KOPT-K1 (cell line): ENCODE measurements around the gene KCNQ1.

ENCODE experiments used
- H3K27ac ChIP-seq: fragments of 200-600 bp; sonication (generic); 2 replicates; pipeline ENCODE4 v1.5.1; 2016; ENCODE audit warnings: antibody characterized with exemption, mild to moderate bottlenecking, low read depth, low read length; ENCODE audit not compliant: poor library complexity, severe bottlenecking
- H3K36me3 ChIP-seq: fragments of 200-600 bp; sonication (generic); 2 replicates; pipeline ENCODE4 v1.5.1; 2017; ENCODE audit warnings: antibody characterized with exemption, mild to moderate bottlenecking, low read length, moderate library complexity; ENCODE audit not compliant: insufficient read depth
- H3K9me3 ChIP-seq: fragments of 200-600 bp; sonication (generic); 2 replicates; pipeline ENCODE4 v1.5.1; 2017; ENCODE audit warnings: antibody characterized with exemption, low read length, mild to moderate bottlenecking; ENCODE audit not compliant: insufficient read depth, poor library complexity, severe bottlenecking

Gene KCNQ1

GRCh38 chr11:2813968-2814367, 369.2 kb downstream of the KCNQ1 start:
- Histone ChIP-seq H3K9me3 (peaks cover 53% of the 10 kb centered on the region), H3K27ac (no peak overlapping the region)

GRCh38 chr11:2814751-2815150, 369.9 kb downstream of the KCNQ1 start:
- no peak overlapping the region for H3K27ac ChIP-seq
- peaks cover 57% of the 10 kb centered on the region for H3K9me3 ChIP-seq
- H3K36me3 ChIP-seq: no peaks in the 10 kb centered on the region

More at GRCh38 chr11:2813968-2814367, 369.2 kb downstream of the KCNQ1 start:
- H3K36me3 ChIP-seq: no peaks in the 10 kb centered on the region

- Histone ChIP-seq H3K27ac (no peak overlapping the region), H3K36me3 (no peaks in the 10 kb centered on the region), H3K9me3 (peaks cover 54% of the 10 kb centered on the region)
Measured at GRCh38 chr11:2815762-2816496, 371.1 kb downstream of the KCNQ1 start.

- H3K36me3 ChIP-seq: no peaks in the 10 kb centered on the region
- no peak overlapping the region for H3K27ac ChIP-seq
- peaks cover 54% of the 10 kb centered on the region for H3K9me3 ChIP-seq
Measured at GRCh38 chr11:2816523-2816922, 371.7 kb downstream of the KCNQ1 start.

- Histone ChIP-seq H3K9me3 (peaks cover 57% of the 10 kb centered on the region), H3K36me3 (no peaks in the 10 kb centered on the region), H3K27ac (no peak overlapping the region)
Measured at GRCh38 chr11:2816941-2817421, 372.2 kb downstream of the KCNQ1 start.

GRCh38 chr11:2817431-2817830, 372.6 kb downstream of the KCNQ1 start:
- Histone ChIP-seq H3K27ac (no peak overlapping the region), H3K36me3 (no peaks in the 10 kb centered on the region), H3K9me3 (peaks cover 62% of the 10 kb centered on the region)

- Histone ChIP-seq H3K36me3 (no peaks in the 10 kb centered on the region), H3K9me3 (peaks cover 68% of the 10 kb centered on the region), H3K27ac (no peak overlapping the region)
Measured at GRCh38 chr11:2818021-2818420, 373.2 kb downstream of the KCNQ1 start.

GRCh38 chr11:2818503-2818902, 373.7 kb downstream of the KCNQ1 start:
- no peak overlapping the region for H3K27ac ChIP-seq
- peaks cover 72% of the 10 kb centered on the region for H3K9me3 ChIP-seq
- no peaks in the 10 kb centered on the region for H3K36me3 ChIP-seq

- H3K9me3 ChIP-seq: peaks cover 80% of the 10 kb centered on the region
- H3K36me3 ChIP-seq: no peaks in the 10 kb centered on the region
- H3K27ac ChIP-seq: no peak overlapping the region
Measured at GRCh38 chr11:2819316-2819715, 374.5 kb downstream of the KCNQ1 start.

GRCh38 chr11:2820976-2821375, 376.2 kb downstream of the KCNQ1 start:
- H3K36me3 ChIP-seq: no peaks in the 10 kb centered on the region
- peaks cover 86% of the 10 kb centered on the region for H3K9me3 ChIP-seq
- no peak overlapping the region for H3K27ac ChIP-seq

GRCh38 chr11:2821891-2822290, 377.1 kb downstream of the KCNQ1 start:
- Histone ChIP-seq H3K9me3 (peaks cover 82% of the 10 kb centered on the region), H3K27ac (no peak overlapping the region), H3K36me3 (no peaks in the 10 kb centered on the region)

- H3K27ac ChIP-seq: no peak overlapping the region
- H3K9me3 ChIP-seq: peaks cover 69% of the 10 kb centered on the region
Measured at GRCh38 chr11:2824851-2825250, 380.0 kb downstream of the KCNQ1 start.

GRCh38 chr11:2825261-2825888, 380.6 kb downstream of the KCNQ1 start:
- Histone ChIP-seq H3K9me3 (peaks cover 67% of the 10 kb centered on the region), H3K36me3 (no peaks in the 10 kb centered on the region), H3K27ac (no peak overlapping the region)

More at GRCh38 chr11:2824851-2825250, 380.0 kb downstream of the KCNQ1 start:
- H3K36me3 ChIP-seq: no peaks in the 10 kb centered on the region

- peaks cover 61% of the 10 kb centered on the region for H3K9me3 ChIP-seq
- H3K27ac ChIP-seq: no peak overlapping the region
- H3K36me3 ChIP-seq: no peaks in the 10 kb centered on the region
Measured at GRCh38 chr11:2825889-2826678, 381.3 kb downstream of the KCNQ1 start.

GRCh38 chr11:2826679-2827056, 381.9 kb downstream of the KCNQ1 start:
- H3K27ac ChIP-seq: no peak overlapping the region
- H3K9me3 ChIP-seq: peaks cover 55% of the 10 kb centered on the region
- no peaks in the 10 kb centered on the region for H3K36me3 ChIP-seq
